Activated CD4-positive, alpha-beta T cell treated with anti-CD3 and anti-CD28 coated beads for 4 hours (primary cell): ENCODE data around the gene MTMR3.
A peak's percentile ranks its signal among the peaks of the same experiment; 100 is the strongest.
"Not testable (repeated sequence)": the region's sequence is repeated elsewhere in the genome, so short reads cannot be mapped to it uniquely, and the experiment has no call there.

Experiments
- DNase-seq, 2 donors: peaks; one replicate each; pipeline ENCODE4 v3.0.0-alpha.2; 2020

Gene MTMR3

GRCh38 chr22:30031328-30031727, 148.4 kb downstream of the MTMR3 start:
- DNase-seq: no peak

- DNase-seq: no peak
Observed at GRCh38 chr22:30031764-30032455, 148.9 kb downstream of the MTMR3 start.

GRCh38 chr22:30033137-30033536, 150.2 kb downstream of the MTMR3 start:
- DNase-seq: no peak

- DNase-seq: no peak
Observed at GRCh38 chr22:30033901-30034300, 150.9 kb downstream of the MTMR3 start.

- no peak for DNase-seq
Observed at GRCh38 chr22:30036656-30037055, 153.7 kb downstream of the MTMR3 start.

GRCh38 chr22:30038219-30038618, 155.2 kb downstream of the MTMR3 start:
- no peak for DNase-seq

- DNase-seq: no peak
Observed at GRCh38 chr22:30040499-30041260, 157.7 kb downstream of the MTMR3 start.

- no peak for DNase-seq
Observed at GRCh38 chr22:30041475-30041874, 158.5 kb downstream of the MTMR3 start.

- DNase-seq: no peak
Observed at GRCh38 chr22:30041881-30042280, 158.9 kb downstream of the MTMR3 start.

GRCh38 chr22:30043161-30043560, 160.2 kb downstream of the MTMR3 start:
- no peak for DNase-seq

GRCh38 chr22:30044369-30044768, 161.4 kb downstream of the MTMR3 start:
- no peak for DNase-seq

- no peak for DNase-seq
Observed at GRCh38 chr22:30044881-30045493, 162.0 kb downstream of the MTMR3 start.

- DNase-seq: no peak
Observed at GRCh38 chr22:30045494-30045887, 162.5 kb downstream of the MTMR3 start.

GRCh38 chr22:30045901-30046715, 163.1 kb downstream of the MTMR3 start:
- no peak for DNase-seq

GRCh38 chr22:30046716-30047363, 163.9 kb downstream of the MTMR3 start:
- DNase-seq: no peak

GRCh38 chr22:30047364-30047738, 164.4 kb downstream of the MTMR3 start:
- peak; percentile 8 to 12 for DNase-seq

GRCh38 chr22:30048681-30049080, 165.7 kb downstream of the MTMR3 start:
- DNase-seq: no peak

GRCh38 chr22:30054067-30054763, 171.2 kb downstream of the MTMR3 start:
- DNase-seq: no peak

GRCh38 chr22:30054764-30055069, 171.7 kb downstream of the MTMR3 start:
- DNase-seq: no peak

GRCh38 chr22:30056015-30056414, 173.0 kb downstream of the MTMR3 start:
- DNase-seq: no peak

- DNase-seq: no peak
Observed at GRCh38 chr22:30057375-30057774, 174.4 kb downstream of the MTMR3 start.

- DNase-seq: not testable (repeated sequence)
Observed at GRCh38 chr22:30059346-30060020, 176.5 kb downstream of the MTMR3 start.
